ENCODE measurements around the gene BCAS3.

GRCh38 chr17:61218438-61218837 lies 540.8 kb downstream of the BCAS3 start:
- TF ChIP-seq CTCF (IDR thresholded peaks at IDR 0.05 in 2 of 3, conservative IDR thresholded peaks at IDR 0.05 in 1 of 3; ENCODE audit: borderline replicate concordance in 1 of 3, insufficient read depth in 1 of 3, low read depth in 2 of 3, low read length in 2 of 3): no peak
- no peak for TF ChIP-seq TCF7L2 (IDR thresholded peaks at IDR 0.05; ENCODE audit: borderline replicate concordance, extremely low read depth, insufficient read depth, insufficient read length)
- no peak for TF ChIP-seq POLR2AphosphoS5 (IDR thresholded peaks at IDR 0.05; ENCODE audit: low read depth, low read length)
- TF ChIP-seq MAX (IDR thresholded peaks at IDR 0.05): no peak
- TF ChIP-seq YY1 (IDR thresholded peaks at IDR 0.05; ENCODE audit: extremely low read depth, insufficient replicate concordance, low read depth, low read length): no peak
- no peak for TF ChIP-seq POLR2A (IDR thresholded peaks at IDR 0.05; ENCODE audit: borderline replicate concordance, extremely low read depth, insufficient read depth, insufficient read length)
- no peak for TF ChIP-seq EZH2 (IDR thresholded peaks at IDR 0.05)
- TF ChIP-seq EZH2phosphoT487 (IDR thresholded peaks at IDR 0.05; ENCODE audit: borderline replicate concordance): no peak
- no peak for TF ChIP-seq SP1 (IDR thresholded peaks at IDR 0.05; ENCODE audit: low read depth)
- TF ChIP-seq ZBTB33 (IDR thresholded peaks at IDR 0.05; ENCODE audit: extremely low read depth, insufficient replicate concordance, low read length): no peak
- TF ChIP-seq EGR1 (IDR thresholded peaks at IDR 0.05; ENCODE audit: low read depth): no peak

Data from HCT116 (cell line).